Measurements from ENCODE around the gene CES4A. TPM values are rescaled to one million over a fixed set of nuclear protein-coding genes. Genes with fewer than 3 reads are reported as not detected.

The CES4A gene
- total RNA-seq, 2 donors from 2014 or later: 7.8 to 20.6 TPM

- no peak overlapping the region for H3K27ac ChIP-seq
- no peaks in the 10 kb centered on the region for H3K36me3 ChIP-seq
- DNase-seq (ENCODE audit: low spot score): no peak
- H3K27me3 ChIP-seq: no peaks in the 10 kb centered on the region
- TF ChIP-seq CTCF (IDR thresholded peaks at IDR 0.05): no peak
- no peak overlapping the region for H3K4me3 ChIP-seq
- peaks cover 0 to 7% of the 10 kb centered on the region in 2 donors for H3K4me1 ChIP-seq
- H3K9me3 ChIP-seq: no peaks in the 10 kb centered on the region
These were observed 35.3 kb downstream of the CES4A start for GRCh38 chr16:67023689-67024088.

- Histone ChIP-seq H3K9me3 (no peaks in the 10 kb centered on the region), H3K36me3 (no peaks in the 10 kb centered on the region), H3K27ac (no peak overlapping the region), H3K4me3 (no peak overlapping the region), H3K27me3 (no peaks in the 10 kb centered on the region), H3K4me1 (peaks cover 0 to 7% of the 10 kb centered on the region in 2 donors)
- no peak for TF ChIP-seq CTCF (IDR thresholded peaks at IDR 0.05)
- peak; percentile 11 for DNase-seq (ENCODE audit: low spot score)
These were observed 36.2 kb downstream of the CES4A start for GRCh38 chr16:67024384-67025209.

GRCh38 chr16:67025210-67025550, 36.8 kb downstream of the CES4A start:
- Histone ChIP-seq H3K4me3 (no peak overlapping the region), H3K27ac (no peak overlapping the region), H3K9me3 (no peaks in the 10 kb centered on the region), H3K36me3 (no peaks in the 10 kb centered on the region), H3K4me1 (peaks cover 0 to 9% of the 10 kb centered on the region in 2 donors), H3K27me3 (no peaks in the 10 kb centered on the region)
- no peak for TF ChIP-seq CTCF (IDR thresholded peaks at IDR 0.05)
- DNase-seq (ENCODE audit: low spot score): no peak

GRCh38 chr16:67026570-67026969, 38.2 kb downstream of the CES4A start:
- peak; percentile 38 for DNase-seq (ENCODE audit: low spot score)
- no peak for TF ChIP-seq CTCF (IDR thresholded peaks at IDR 0.05)
- no peaks in the 10 kb centered on the region for H3K36me3 ChIP-seq
- peaks cover 0 to 23% of the 10 kb centered on the region in 2 donors for H3K4me1 ChIP-seq
- H3K9me3 ChIP-seq: no peaks in the 10 kb centered on the region
- no peak overlapping the region for H3K4me3 ChIP-seq
- H3K27ac ChIP-seq: no peak overlapping the region
- no peaks in the 10 kb centered on the region for H3K27me3 ChIP-seq

DNA sequence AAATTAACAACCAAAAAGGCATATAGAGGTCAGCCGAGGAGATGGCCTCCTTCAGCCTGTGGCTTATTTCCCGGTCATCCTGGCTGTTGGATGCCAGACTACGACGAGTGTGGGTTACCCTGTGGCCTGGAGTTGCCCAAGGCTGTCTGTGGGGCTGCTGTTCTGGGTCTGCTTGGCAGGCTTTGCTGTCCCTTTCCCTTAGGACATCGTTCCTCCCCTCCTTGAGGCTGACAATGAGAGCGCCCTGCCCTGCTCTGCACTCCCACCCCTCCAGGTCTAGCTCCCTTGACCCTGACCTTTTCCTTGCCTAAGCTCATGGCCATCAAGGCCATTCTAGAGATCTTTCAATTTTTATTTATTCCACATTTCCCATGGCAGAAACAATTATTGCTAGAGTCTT, 38.7 kb downstream of the CES4A start:
- TF ChIP-seq CTCF (IDR thresholded peaks at IDR 0.05): no peak
- H3K36me3 ChIP-seq: no peaks in the 10 kb centered on the region
- H3K4me1 ChIP-seq: peaks cover 0 to 28% of the 10 kb centered on the region in 2 donors
- no peaks in the 10 kb centered on the region for H3K9me3 ChIP-seq
- H3K27me3 ChIP-seq: no peaks in the 10 kb centered on the region
- H3K4me3 ChIP-seq: no peak overlapping the region
- no peak overlapping the region for H3K27ac ChIP-seq
- DNase-seq (ENCODE audit: low spot score): peak; percentile 32
